ENCODE measurements around the gene SNX25. TPM values are rescaled to one million over a fixed set of nuclear protein-coding genes. Genes with fewer than 3 reads are reported as not detected.

Gene SNX25
- total RNA-seq, 4 donors from 2014 or later: 19.9 to 23.8 (median 21.5) TPM

DNA sequence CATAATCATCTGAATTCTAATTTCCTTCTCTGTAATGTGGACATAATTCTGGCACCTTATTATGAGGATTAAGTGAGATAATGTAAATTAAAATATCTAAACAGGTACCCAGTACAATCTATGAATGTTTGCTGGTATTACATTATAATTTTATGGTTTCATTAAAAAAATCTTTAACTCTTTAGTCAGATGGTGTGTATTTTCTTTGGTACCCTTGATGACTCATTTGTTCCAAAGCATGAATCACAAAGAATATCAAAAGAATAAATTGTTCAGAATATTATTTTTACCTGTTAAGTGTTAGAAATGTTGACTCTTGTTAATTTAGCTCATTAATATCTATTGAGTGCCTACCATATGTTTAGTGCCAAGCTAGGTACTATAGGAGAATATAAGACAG is 74.3 kb downstream of the SNX25 start:
- H3K9me3 ChIP-seq: no peaks in the 10 kb centered on the region
- TF ChIP-seq, protein P1, sequence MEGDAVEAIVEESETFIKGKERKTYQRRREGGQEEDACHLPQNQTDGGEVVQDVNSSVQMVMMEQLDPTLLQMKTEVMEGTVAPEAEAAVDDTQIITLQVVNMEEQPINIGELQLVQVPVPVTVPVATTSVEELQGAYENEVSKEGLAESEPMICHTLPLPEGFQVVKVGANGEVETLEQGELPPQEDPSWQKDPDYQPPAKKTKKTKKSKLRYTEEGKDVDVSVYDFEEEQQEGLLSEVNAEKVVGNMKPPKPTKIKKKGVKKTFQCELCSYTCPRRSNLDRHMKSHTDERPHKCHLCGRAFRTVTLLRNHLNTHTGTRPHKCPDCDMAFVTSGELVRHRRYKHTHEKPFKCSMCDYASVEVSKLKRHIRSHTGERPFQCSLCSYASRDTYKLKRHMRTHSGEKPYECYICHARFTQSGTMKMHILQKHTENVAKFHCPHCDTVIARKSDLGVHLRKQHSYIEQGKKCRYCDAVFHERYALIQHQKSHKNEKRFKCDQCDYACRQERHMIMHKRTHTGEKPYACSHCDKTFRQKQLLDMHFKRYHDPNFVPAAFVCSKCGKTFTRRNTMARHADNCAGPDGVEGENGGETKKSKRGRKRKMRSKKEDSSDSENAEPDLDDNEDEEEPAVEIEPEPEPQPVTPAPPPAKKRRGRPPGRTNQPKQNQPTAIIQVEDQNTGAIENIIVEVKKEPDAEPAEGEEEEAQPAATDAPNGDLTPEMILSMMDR (IDR thresholded peaks at IDR 0.05): no peak
- TF ChIP-seq EP300 (IDR thresholded peaks at IDR 0.05): no peak
- TF ChIP-seq POLR2AphosphoS5 (IDR thresholded peaks at IDR 0.05): no peak
- no peak for TF ChIP-seq POLR2A (IDR thresholded peaks at IDR 0.05; ENCODE audit: low read depth)
- intact Hi-C loops (cut with DNase I): no loop called here
- peaks cover 0 to 13% (median 5%) of the 10 kb centered on the region in 4 donors for H3K4me1 ChIP-seq
- no peaks in the 10 kb centered on the region for H3K27me3 ChIP-seq
- DNase-seq (ENCODE audit: extremely low spot score): no peak
- no peak overlapping the region for H3K27ac ChIP-seq (replicated peaks in 1 of 4)
- peaks cover 3 to 8% (median 3%) of the 10 kb centered on the region in 4 donors for H3K36me3 ChIP-seq
- no peak overlapping the region for H3K4me3 ChIP-seq

DNA sequence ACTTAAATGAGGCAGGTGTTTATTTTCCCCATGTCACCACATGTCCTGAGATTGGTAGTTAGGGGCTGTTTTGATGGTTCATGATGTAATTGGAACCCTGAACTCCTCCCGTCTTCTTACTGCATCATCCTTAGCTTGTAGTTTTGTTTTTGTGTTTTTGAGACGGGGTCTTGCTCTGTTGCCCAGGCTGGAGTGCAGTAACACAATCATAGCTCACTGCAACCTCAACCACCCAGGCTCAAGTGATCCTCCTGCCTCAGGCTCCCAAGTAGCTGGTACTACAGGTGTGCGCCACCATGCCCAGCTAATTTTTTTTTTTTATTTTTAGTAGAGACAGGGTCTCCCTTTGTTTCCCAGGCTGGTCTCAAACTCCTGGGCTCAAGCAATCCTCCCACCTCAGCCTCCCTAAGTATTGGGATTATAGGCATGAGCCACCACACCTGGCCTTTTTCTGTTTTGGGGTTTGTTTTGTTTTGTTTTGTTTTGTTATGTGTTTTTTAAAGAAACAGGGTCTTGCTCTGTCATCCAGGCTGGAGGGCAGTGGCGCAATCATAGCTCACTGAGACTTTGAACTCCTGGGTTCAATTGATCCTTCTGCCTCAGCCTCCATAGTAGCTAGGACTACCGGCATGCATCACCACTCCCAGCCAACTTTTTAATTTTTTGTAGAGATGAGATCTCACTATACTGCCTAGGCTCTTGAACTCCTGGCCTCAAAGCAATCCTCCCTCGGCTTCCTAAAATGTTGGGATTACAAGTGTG is 76.4 kb downstream of the SNX25 start:
- H3K4me1 ChIP-seq: peaks cover 0 to 13% (median 5%) of the 10 kb centered on the region in 4 donors
- H3K36me3 ChIP-seq: peaks cover 7 to 19% (median 12%) of the 10 kb centered on the region in 4 donors
- intact Hi-C loops (cut with DNase I): no loop called here
- H3K9me3 ChIP-seq: no peaks in the 10 kb centered on the region
- H3K27me3 ChIP-seq: no peaks in the 10 kb centered on the region
- no peak overlapping the region for H3K4me3 ChIP-seq
- TF ChIP-seq POLR2A (IDR thresholded peaks at IDR 0.05; ENCODE audit: low read depth): no peak
- TF ChIP-seq EP300 (IDR thresholded peaks at IDR 0.05): no peak
- TF ChIP-seq POLR2AphosphoS5 (IDR thresholded peaks at IDR 0.05): no peak
- TF ChIP-seq, protein P1 (IDR thresholded peaks at IDR 0.05): no peak
- no peak for DNase-seq (ENCODE audit: extremely low spot score)
- WGBS: 97% methylated on average over 6 of the region's 6 CpGs
- no peak overlapping the region for H3K27ac ChIP-seq (replicated peaks in 1 of 4)

DNA sequence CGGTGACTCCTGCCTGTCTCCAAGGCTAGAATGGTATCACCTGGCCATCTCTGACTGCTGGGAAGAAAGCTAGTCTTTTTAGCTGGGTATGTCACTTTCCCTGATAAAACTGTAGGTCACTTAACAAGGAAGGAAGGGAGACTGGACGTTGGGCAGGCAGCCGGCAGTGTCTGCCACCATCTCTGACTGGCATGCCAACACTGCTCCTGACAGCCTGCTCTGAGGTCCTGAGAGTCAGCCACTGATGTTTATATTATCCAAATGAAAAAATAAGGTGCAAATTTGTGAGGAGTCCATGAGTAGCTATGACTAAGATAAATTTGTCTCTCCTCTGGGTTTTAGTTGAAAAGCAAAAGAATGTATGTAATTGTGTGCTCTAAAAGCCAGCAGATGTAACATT is 77.2 kb downstream of the SNX25 start:
- H3K27ac ChIP-seq (replicated peaks in 1 of 4): no peak overlapping the region
- intact Hi-C loops (cut with DNase I): no loop called here
- no peaks in the 10 kb centered on the region for H3K27me3 ChIP-seq
- DNase-seq (ENCODE audit: extremely low spot score): no peak
- H3K36me3 ChIP-seq: peaks cover 7 to 19% (median 12%) of the 10 kb centered on the region in 4 donors
- no peak overlapping the region for H3K4me3 ChIP-seq
- TF ChIP-seq POLR2A (IDR thresholded peaks at IDR 0.05; ENCODE audit: low read depth) (no peak), POLR2AphosphoS5 (IDR thresholded peaks at IDR 0.05) (no peak), EP300 (IDR thresholded peaks at IDR 0.05) (no peak)
- TF ChIP-seq, protein P1 (IDR thresholded peaks at IDR 0.05): no peak
- H3K4me1 ChIP-seq: peaks cover 0 to 13% (median 5%) of the 10 kb centered on the region in 4 donors
- WGBS: 48% methylated on average over 3 of the region's 3 CpGs
- no peaks in the 10 kb centered on the region for H3K9me3 ChIP-seq

DNA sequence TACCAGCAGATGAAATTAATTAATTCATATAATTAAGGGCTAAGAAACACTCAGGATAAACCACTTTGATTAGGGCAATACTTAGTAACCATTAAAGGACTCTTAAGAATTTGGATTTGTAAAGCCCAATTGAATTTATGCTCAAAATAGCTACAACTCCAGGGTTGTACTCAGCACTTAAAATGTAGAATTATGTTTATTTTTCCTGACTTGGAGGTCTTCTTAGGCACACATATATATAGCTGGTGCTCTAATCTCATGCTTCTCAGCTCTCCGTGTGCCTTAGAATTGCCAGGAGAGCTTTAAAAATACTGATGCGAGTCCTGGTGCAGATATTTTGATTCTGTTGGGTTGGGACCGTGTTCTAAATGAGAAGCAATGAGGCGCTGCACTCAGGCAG is 77.6 kb downstream of the SNX25 start:
- peaks cover 0 to 13% (median 5%) of the 10 kb centered on the region in 4 donors for H3K4me1 ChIP-seq
- H3K27ac ChIP-seq (replicated peaks in 1 of 4): no peak overlapping the region
- no peaks in the 10 kb centered on the region for H3K9me3 ChIP-seq
- no peak overlapping the region for H3K4me3 ChIP-seq
- peaks cover 7 to 19% (median 12%) of the 10 kb centered on the region in 4 donors for H3K36me3 ChIP-seq
- TF ChIP-seq, protein P1 (IDR thresholded peaks at IDR 0.05): no peak
- TF ChIP-seq POLR2AphosphoS5 (IDR thresholded peaks at IDR 0.05): no peak
- TF ChIP-seq POLR2A (IDR thresholded peaks at IDR 0.05; ENCODE audit: low read depth): no peak
- no peak for TF ChIP-seq EP300 (IDR thresholded peaks at IDR 0.05)
- no peaks in the 10 kb centered on the region for H3K27me3 ChIP-seq
- no peak for DNase-seq (ENCODE audit: extremely low spot score)
- intact Hi-C loops (cut with DNase I): no loop called here
- 93% methylated on average over 4 of the region's 4 CpGs for WGBS

All from esophagus muscularis mucosa (tissue), 4 donors.